KMS-11 (cell line): ENCODE measurements around the gene MAP7.

Source experiments
- H2AFZ ChIP-seq: fragments of 200-600 bp; sonication (generic); 2 replicates; pipeline ENCODE4 v1.6.1; 2016; ENCODE audit warnings: antibody characterized with exemption, mixed run types, low read depth
- H3K27ac ChIP-seq: fragments of 200-600 bp; sonication (generic); 2 replicates; pipeline ENCODE4 v1.6.1; 2016; ENCODE audit warnings: mild to moderate bottlenecking, mixed run types
- H3K27me3 ChIP-seq: fragments of 200-600 bp; sonication (generic); 2 replicates; pipeline ENCODE4 v1.6.1; 2017; ENCODE audit warnings: mild to moderate bottlenecking, low read depth, mixed run types, moderate library complexity; ENCODE audit not compliant: insufficient read depth
- H3K36me3 ChIP-seq: fragments of 200-600 bp; sonication (generic); 2 replicates; pipeline ENCODE4 v1.6.1; 2017; ENCODE audit warnings: mild to moderate bottlenecking, mixed run types; ENCODE audit not compliant: insufficient read depth
- H3K4me1 ChIP-seq: fragments of 200-600 bp; sonication (generic); 2 replicates; pipeline ENCODE4 v1.6.1; 2016; ENCODE audit warnings: mild to moderate bottlenecking, low read depth, mixed run types; ENCODE audit not compliant: poor library complexity, severe bottlenecking
- H3K4me2 ChIP-seq: fragments of 200-600 bp; sonication (generic); 2 replicates; pipeline ENCODE4 v1.7.0; 2016; ENCODE audit warnings: mild to moderate bottlenecking, mixed run types
- H3K4me3 ChIP-seq: fragments of 200-600 bp; sonication (generic); IDR thresholded peaks from 2 replicates; pipeline ENCODE4 v1.6.1; 2017; ENCODE audit warnings: low read depth, low read length, mixed read lengths; ENCODE audit not compliant: insufficient read depth
- H3K79me2 ChIP-seq: fragments of 200-600 bp; sonication (generic); 2 replicates; pipeline ENCODE4 v1.6.1; 2016; ENCODE audit warnings: low read depth, mixed run types; ENCODE audit not compliant: insufficient read depth
- H3K9ac ChIP-seq: fragments of 200-600 bp; sonication (generic); 2 replicates; pipeline ENCODE4 v1.6.1; 2016; ENCODE audit warnings: mild to moderate bottlenecking, mixed run types
- H4K20me1 ChIP-seq: fragments of 200-600 bp; sonication (generic); 2 replicates; pipeline ENCODE4 v1.6.1; 2016; ENCODE audit warnings: mild to moderate bottlenecking, mixed run types; ENCODE audit not compliant: insufficient read depth
- TF ChIP-seq, protein P1 (sequence below): fragments of 200-600 bp; sonication (generic); conservative IDR thresholded peaks from 2 replicates; pipeline ENCODE4 v1.6.1; 2017; ENCODE audit warnings: low read depth, mild to moderate bottlenecking, antibody characterized with exemption, low read length, moderate library complexity, mixed read lengths

Gene MAP7

DNA sequence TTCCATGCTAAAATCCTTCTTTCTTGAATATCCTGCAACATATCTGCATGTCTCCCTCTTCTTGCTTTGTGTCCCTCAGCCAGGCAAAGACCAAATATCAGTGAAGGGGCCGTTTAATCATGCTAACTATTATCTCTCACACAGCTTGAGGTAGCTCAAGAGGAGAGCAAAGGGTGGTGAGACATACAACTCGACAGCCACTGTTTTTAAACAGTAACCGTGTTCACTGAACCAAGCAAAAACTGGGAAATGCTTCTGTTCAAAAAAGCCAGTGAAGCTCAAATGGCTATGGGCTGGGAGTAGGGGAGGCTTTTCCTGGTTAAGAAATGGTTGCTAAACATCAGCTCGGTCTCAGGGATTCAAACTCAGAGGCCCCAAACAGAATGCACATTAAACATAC, 83.4 kb downstream of the MAP7 start:
- H3K9ac ChIP-seq: no peak overlapping the region
- H2AFZ ChIP-seq: no peak overlapping the region
- H3K4me3 ChIP-seq: no peak overlapping the region
- no peaks in the 10 kb centered on the region for H3K27me3 ChIP-seq
- peaks cover 35% of the 10 kb centered on the region for H3K4me1 ChIP-seq
- H3K79me2 ChIP-seq: no peaks in the 10 kb centered on the region
- no peak overlapping the region for H3K27ac ChIP-seq
- H4K20me1 ChIP-seq: no peaks in the 10 kb centered on the region
- TF ChIP-seq, protein P1, sequence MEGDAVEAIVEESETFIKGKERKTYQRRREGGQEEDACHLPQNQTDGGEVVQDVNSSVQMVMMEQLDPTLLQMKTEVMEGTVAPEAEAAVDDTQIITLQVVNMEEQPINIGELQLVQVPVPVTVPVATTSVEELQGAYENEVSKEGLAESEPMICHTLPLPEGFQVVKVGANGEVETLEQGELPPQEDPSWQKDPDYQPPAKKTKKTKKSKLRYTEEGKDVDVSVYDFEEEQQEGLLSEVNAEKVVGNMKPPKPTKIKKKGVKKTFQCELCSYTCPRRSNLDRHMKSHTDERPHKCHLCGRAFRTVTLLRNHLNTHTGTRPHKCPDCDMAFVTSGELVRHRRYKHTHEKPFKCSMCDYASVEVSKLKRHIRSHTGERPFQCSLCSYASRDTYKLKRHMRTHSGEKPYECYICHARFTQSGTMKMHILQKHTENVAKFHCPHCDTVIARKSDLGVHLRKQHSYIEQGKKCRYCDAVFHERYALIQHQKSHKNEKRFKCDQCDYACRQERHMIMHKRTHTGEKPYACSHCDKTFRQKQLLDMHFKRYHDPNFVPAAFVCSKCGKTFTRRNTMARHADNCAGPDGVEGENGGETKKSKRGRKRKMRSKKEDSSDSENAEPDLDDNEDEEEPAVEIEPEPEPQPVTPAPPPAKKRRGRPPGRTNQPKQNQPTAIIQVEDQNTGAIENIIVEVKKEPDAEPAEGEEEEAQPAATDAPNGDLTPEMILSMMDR: no peak
- no peak overlapping the region for H3K4me2 ChIP-seq
- no peaks in the 10 kb centered on the region for H3K36me3 ChIP-seq

- Histone ChIP-seq H2AFZ (no peak overlapping the region), H3K4me1 (peaks cover 35% of the 10 kb centered on the region), H4K20me1 (no peaks in the 10 kb centered on the region), H3K4me3 (no peak overlapping the region), H3K4me2 (peak overlapping the region; percentile 79; the same call in 1 of the 2 replicates), H3K27ac (no peak overlapping the region), H3K27me3 (no peaks in the 10 kb centered on the region), H3K79me2 (no peaks in the 10 kb centered on the region), H3K9ac (no peak overlapping the region), H3K36me3 (no peaks in the 10 kb centered on the region)
- TF ChIP-seq, protein P1: no peak
These were observed 84.4 kb downstream of the MAP7 start for GRCh38 chr6:136465766-136466303.

DNA sequence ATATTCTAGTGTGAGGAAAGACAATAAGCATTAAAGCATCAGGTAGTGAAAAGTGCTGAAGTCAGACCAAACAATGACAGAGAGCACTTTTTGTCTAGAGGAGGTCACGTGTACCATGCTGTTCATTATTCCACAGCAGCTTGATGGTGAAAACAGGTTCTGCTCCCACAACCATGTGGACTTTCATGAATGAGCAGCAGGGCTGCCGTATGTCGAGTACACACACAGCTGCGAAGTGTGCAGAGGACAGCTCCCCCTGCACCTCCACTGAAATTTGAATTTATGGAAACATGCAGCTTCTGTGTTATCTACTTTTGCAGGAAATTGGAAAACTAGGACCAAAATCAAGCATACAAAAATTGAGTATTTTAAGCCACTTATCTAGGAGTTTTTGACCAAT, 85.3 kb downstream of the MAP7 start:
- no peak overlapping the region; the same call in 1 of the 2 replicates for H3K27ac ChIP-seq
- no peak overlapping the region for H3K4me3 ChIP-seq
- H3K27me3 ChIP-seq: no peaks in the 10 kb centered on the region
- H4K20me1 ChIP-seq: no peaks in the 10 kb centered on the region
- no peak overlapping the region for H2AFZ ChIP-seq
- peaks cover 35% of the 10 kb centered on the region for H3K4me1 ChIP-seq
- TF ChIP-seq, protein P1: no peak
- no peak overlapping the region for H3K9ac ChIP-seq
- peak overlapping the region; percentile 79 for H3K4me2 ChIP-seq
- no peaks in the 10 kb centered on the region for H3K79me2 ChIP-seq
- no peaks in the 10 kb centered on the region for H3K36me3 ChIP-seq

DNA sequence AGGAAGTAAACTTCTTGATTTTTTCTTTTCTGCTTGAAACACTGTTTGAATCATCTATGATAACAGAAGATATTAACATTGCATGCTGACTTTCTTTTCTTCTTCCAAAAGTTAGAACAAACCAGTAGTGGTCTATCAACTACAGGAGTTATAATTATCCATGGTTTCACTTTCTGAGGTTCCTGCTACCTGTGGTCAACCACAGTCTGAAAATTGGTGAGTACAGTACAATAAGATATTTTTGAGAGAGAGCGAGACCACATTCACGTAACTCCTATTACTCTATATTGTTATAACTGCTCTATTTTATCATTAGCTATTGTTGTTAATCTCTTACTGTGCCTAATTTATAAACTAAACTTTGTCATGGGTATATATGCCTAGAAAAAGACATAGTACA, 86.1 kb downstream of the MAP7 start:
- H4K20me1 ChIP-seq: no peaks in the 10 kb centered on the region
- TF ChIP-seq, protein P1: no peak
- peak overlapping the region; percentile 79 for H3K4me2 ChIP-seq
- H3K27me3 ChIP-seq: no peaks in the 10 kb centered on the region
- peak overlapping the region; percentile 10; the same call in 1 of the 2 replicates for H3K27ac ChIP-seq
- no peaks in the 10 kb centered on the region for H3K79me2 ChIP-seq
- no peaks in the 10 kb centered on the region for H3K36me3 ChIP-seq
- H3K9ac ChIP-seq: no peak overlapping the region
- no peak overlapping the region for H3K4me3 ChIP-seq
- peaks cover 35% of the 10 kb centered on the region for H3K4me1 ChIP-seq
- peak overlapping the region; percentile 5; the same call in 1 of the 2 replicates for H2AFZ ChIP-seq
